Endothelial cell of umbilical vein (primary cell): ENCODE results near the gene USF1. TPM values are rescaled to one million over a fixed set of nuclear protein-coding genes. Genes with fewer than 3 reads are reported as not detected.

Experiments
- BruUV-seq: library from RNA; stranded (reverse); fragments of 400-500 nt; replicated peaks from 2 replicates; lab custom pipeline; 2021; lab: Mats Ljungman, UMichigan
- CTCF ChIA-PET: fragments of 300-600, 350-600 bp; sonication (Branson Sonifier 250); formaldehyde crosslinking; loops from one replicate; lab custom pipeline; 2021; ENCODE audit warnings: antibody characterized with exemption, inconsistent platforms; lab: Charles Lee
- POLR2A ChIA-PET: fragments of 300-600, 350-600 bp; sonication (Branson Sonifier 250); formaldehyde crosslinking; loops from one replicate; lab custom pipeline; 2021; ENCODE audit warnings: antibody characterized with exemption, inconsistent platforms; lab: Charles Lee
- DNase-seq: peaks from one replicate; pipeline ENCODE4 v3.0.0-alpha.2; 2011; ENCODE audit warnings: low read depth, low spot score
- FAIRE-seq: peaks from 2 replicates; lab custom pipeline; 2011; peaks lifted over from hg19 to GRCh38; lab: Jason Lieb, UNC
- H2AFZ ChIP-seq: 2 replicates; pipeline ENCODE4 v1.6.0; 2012; ENCODE audit warnings: low read depth, low read length, control low read depth, inconsistent platforms
- H3K27ac ChIP-seq: 2 replicates; pipeline ENCODE4 v1.5.1; 2011; ENCODE audit warnings: low read depth, mild to moderate bottlenecking, control low read depth, low read length, moderate library complexity; ENCODE audit not compliant: insufficient read depth
- H3K27me3 ChIP-seq, 2 experiments: 2 replicates each; pipeline versions ENCODE4 v1.6.0 to v1.6.1; 2011; ENCODE audit warnings: low read length in 2 of 2, mixed read lengths in 1 of 2; ENCODE audit not compliant: control insufficient read depth in 2 of 2, insufficient read depth in 2 of 2
- H3K36me3 ChIP-seq, 2 experiments: 2 replicates in 1 of 2; 3 replicates in 1 of 2; pipeline ENCODE4 v1.5.1; 2011; ENCODE audit warnings: low read length in 2 of 2, mild to moderate bottlenecking in 1 of 2, moderate library complexity in 1 of 2; ENCODE audit not compliant: control insufficient read depth in 2 of 2, insufficient read depth in 2 of 2; ENCODE audit errors: extremely low read depth in 1 of 2
- H3K4me1 ChIP-seq: 3 replicates; pipeline ENCODE4 v1.5.1; 2011; ENCODE audit warnings: mild to moderate bottlenecking, low read length; ENCODE audit not compliant: control insufficient read depth, insufficient read depth; ENCODE audit errors: extremely low read depth
- H3K4me2 ChIP-seq: 2 replicates; pipeline ENCODE4 v1.6.1; 2011; ENCODE audit warnings: low read length, control low read depth, mixed read lengths; ENCODE audit not compliant: insufficient read depth
- H3K4me3 ChIP-seq, 3 experiments: fragments of 200-600 bp in 1 of 3; sonication (generic), shearing (Covaris generic) in 1 of 3; replicated peaks in 1 of 3; 2 replicates each; pipeline ENCODE4 v1.5.1; 2011 to 2016; ENCODE audit warnings: control low read depth in 3 of 3, low read length in 3 of 3, mild to moderate bottlenecking in 2 of 3, inconsistent platforms in 1 of 3, low read depth in 1 of 3, moderate library complexity in 1 of 3; ENCODE audit not compliant: insufficient read depth in 1 of 3
- H3K79me2 ChIP-seq: 2 replicates; pipeline ENCODE4 v1.6.0; 2012; ENCODE audit warnings: low read length, inconsistent platforms; ENCODE audit not compliant: control insufficient read depth, insufficient read depth
- H3K9ac ChIP-seq: replicated peaks from 2 replicates; pipeline ENCODE3; 2011; ENCODE audit warnings: low read length, control low read depth; ENCODE audit not compliant: insufficient read depth; ENCODE audit errors: extremely low read depth
- H3K9me1 ChIP-seq: replicated peaks from 3 replicates; pipeline ENCODE4 v1.6.0; 2011; ENCODE audit warnings: mild to moderate bottlenecking, low read length; ENCODE audit not compliant: control insufficient read depth, insufficient read depth; ENCODE audit errors: extremely low read depth
- H3K9me3 ChIP-seq: replicated peaks from 2 replicates; pipeline ENCODE4 v1.5.1; 2012; ENCODE audit warnings: low read length, inconsistent platforms; ENCODE audit not compliant: control insufficient read depth, insufficient read depth
- H4K20me1 ChIP-seq: replicated peaks from 2 replicates; pipeline ENCODE3; 2011; ENCODE audit warnings: mild to moderate bottlenecking, low read length; ENCODE audit not compliant: control insufficient read depth, insufficient read depth; ENCODE audit errors: extremely low read depth
- EZH2 ChIP-seq: IDR thresholded peaks from 2 replicates; pipeline ENCODE4 v1.6.1; 2012; ENCODE audit warnings: borderline replicate concordance, low read depth, mild to moderate bottlenecking, moderate library complexity, low read length, inconsistent platforms; ENCODE audit not compliant: severe bottlenecking
- FOS ChIP-seq: IDR thresholded peaks from 2 replicates; pipeline ENCODE4 v1.6.1; 2011; ENCODE audit warnings: mild to moderate bottlenecking, low read length, moderate library complexity, borderline replicate concordance; ENCODE audit not compliant: insufficient read depth
- GATA2 ChIP-seq: IDR thresholded peaks from 2 replicates; pipeline ENCODE4 v1.7.0; 2011; ENCODE audit warnings: low read depth, mild to moderate bottlenecking, moderate library complexity, mixed read lengths, low read length; ENCODE audit not compliant: insufficient read length, insufficient read depth
- JUN ChIP-seq: IDR thresholded peaks from 2 replicates; pipeline ENCODE4 v1.6.1; 2011; ENCODE audit warnings: borderline replicate concordance, low read depth; ENCODE audit not compliant: insufficient read length, insufficient read depth
- MYC ChIP-seq: IDR thresholded peaks from one replicate; pipeline ENCODE4 v1.6.1; 2011; ENCODE audit warnings: mild to moderate bottlenecking, low read depth, low read length
- POLR2A ChIP-seq: IDR thresholded peaks from 2 replicates; pipeline ENCODE4 v1.6.1; 2012; ENCODE audit warnings: low read depth, mild to moderate bottlenecking, control low read depth, low read length
- POLR2AphosphoS5 ChIP-seq: IDR thresholded peaks from 2 replicates; pipeline ENCODE4 v1.6.1; 2012; ENCODE audit warnings: low read depth, mild to moderate bottlenecking, control low read depth, low read length, moderate library complexity; ENCODE audit not compliant: insufficient read depth
- dilution Hi-C: fragments of 300-500 bp; cut with MboI; formaldehyde crosslinking; loops from one replicate; pipeline ENCODE4 v1.15.0; 2019; ENCODE audit warnings: low sequenced_read_pairs; ENCODE audit not compliant: extremely low pct_ligation_motif_present
- intact Hi-C: fragments of 100-400 bp; cut with micrococcal nuclease; formaldehyde crosslinking; loops from one replicate; pipeline ENCODE4 v1.10.0; 2022
- polyA plus RNA-seq, 4 experiments: library from polyadenylated mRNA; depleted of rRNA in 3 of 4; stranded (reverse) in 3 of 4; unstranded in 1 of 4; fragments of >200 nt; gene quantifications; 2 replicates each; pipeline versions ENCODE4 v1.2.1 to v1.2.3, GENCODE V29; 2011 to 2012; ENCODE audit warnings: missing spikeins in 1 of 4
- total RNA-seq: library from RNA; stranded (reverse); gene quantifications from 2 replicates; pipeline ENCODE4 v1.2.3, GENCODE V29; 2021
- TF ChIP-seq, protein P1 (sequence below), 2 donors: IDR thresholded peaks; 1 replicate in 1 of 2; 2 replicates in 1 of 2; pipeline ENCODE4 v1.5.1; 2011; ENCODE audit warnings: low read length in 2 of 2, mild to moderate bottlenecking in 2 of 2, moderate library complexity in 2 of 2, control low read depth in 1 of 2, inconsistent platforms in 1 of 2, low read depth in 1 of 2; ENCODE audit not compliant: insufficient read depth in 1 of 2; ENCODE audit errors: extremely low read depth in 1 of 2
- TF ChIP-seq, protein P2 (sequence below): IDR thresholded peaks from 2 replicates; pipeline ENCODE4 v1.6.1; 2011; ENCODE audit not compliant: insufficient read depth, insufficient read length

The USF1 gene
- total and polyA plus RNA-seq, 2 donors (not counting 3 experiments of a cell fraction or from before 2014, with no cell fraction given), result 53.4 to 56.7 TPM

DNA sequence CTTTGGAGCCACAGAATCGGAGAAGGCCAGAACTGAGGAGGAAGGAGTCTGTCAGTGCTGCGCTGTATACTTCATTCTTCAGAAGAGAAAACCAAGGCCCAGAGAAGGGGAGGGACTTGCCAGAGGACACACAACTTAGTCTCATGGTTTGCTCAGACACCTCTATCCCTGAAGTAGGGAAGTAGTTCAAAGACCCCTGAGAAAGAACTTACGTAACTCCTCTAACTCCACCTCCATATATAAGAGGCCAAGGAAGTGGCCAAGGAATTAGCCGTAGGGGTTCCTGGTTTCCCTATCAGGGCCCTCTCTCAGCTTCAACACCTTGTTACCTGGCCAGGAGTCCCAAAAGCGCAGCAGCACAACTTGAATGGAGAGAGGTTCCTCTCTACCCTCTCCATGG lies 44.2 kb upstream of the USF1 start:
- H3K4me3 ChIP-seq, result no peak overlapping the region
- H2AFZ ChIP-seq, result no peak overlapping the region
- H3K27me3 ChIP-seq, result no peaks in the 10 kb centered on the region
- dilution Hi-C loops (no loop called here), intact Hi-C loops (no loop called here)
- ChIA-PET POLR2A (no interaction called here), CTCF (interaction anchor here (2.1 kb wide), 1 partner anchor 92 kb away, joined by 6 read pairs; no protein-coding TSS in a partner anchor)
- FAIRE-seq (no peak), DNase-seq (no peak)
- no peaks in the 10 kb centered on the region for H3K9me1 ChIP-seq
- H3K4me2 ChIP-seq, result no peak overlapping the region
- no peaks in the 10 kb centered on the region for H3K4me1 ChIP-seq
- H4K20me1 ChIP-seq, result no peaks in the 10 kb centered on the region
- H3K36me3 ChIP-seq, result no peaks in the 10 kb centered on the region
- TF ChIP-seq, protein P1, sequence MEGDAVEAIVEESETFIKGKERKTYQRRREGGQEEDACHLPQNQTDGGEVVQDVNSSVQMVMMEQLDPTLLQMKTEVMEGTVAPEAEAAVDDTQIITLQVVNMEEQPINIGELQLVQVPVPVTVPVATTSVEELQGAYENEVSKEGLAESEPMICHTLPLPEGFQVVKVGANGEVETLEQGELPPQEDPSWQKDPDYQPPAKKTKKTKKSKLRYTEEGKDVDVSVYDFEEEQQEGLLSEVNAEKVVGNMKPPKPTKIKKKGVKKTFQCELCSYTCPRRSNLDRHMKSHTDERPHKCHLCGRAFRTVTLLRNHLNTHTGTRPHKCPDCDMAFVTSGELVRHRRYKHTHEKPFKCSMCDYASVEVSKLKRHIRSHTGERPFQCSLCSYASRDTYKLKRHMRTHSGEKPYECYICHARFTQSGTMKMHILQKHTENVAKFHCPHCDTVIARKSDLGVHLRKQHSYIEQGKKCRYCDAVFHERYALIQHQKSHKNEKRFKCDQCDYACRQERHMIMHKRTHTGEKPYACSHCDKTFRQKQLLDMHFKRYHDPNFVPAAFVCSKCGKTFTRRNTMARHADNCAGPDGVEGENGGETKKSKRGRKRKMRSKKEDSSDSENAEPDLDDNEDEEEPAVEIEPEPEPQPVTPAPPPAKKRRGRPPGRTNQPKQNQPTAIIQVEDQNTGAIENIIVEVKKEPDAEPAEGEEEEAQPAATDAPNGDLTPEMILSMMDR (IDR thresholded peaks at IDR 0.05; ENCODE audit: extremely low read depth in 1 of 2, insufficient read depth in 1 of 2, low read depth in 1 of 2, low read length in 2 of 2), result no peak
- TF ChIP-seq EZH2 (no peak), FOS (no peak), GATA2 (no peak), POLR2A (no peak), MYC (no peak), JUN (no peak), POLR2AphosphoS5 (no peak)
- TF ChIP-seq, protein P2, sequence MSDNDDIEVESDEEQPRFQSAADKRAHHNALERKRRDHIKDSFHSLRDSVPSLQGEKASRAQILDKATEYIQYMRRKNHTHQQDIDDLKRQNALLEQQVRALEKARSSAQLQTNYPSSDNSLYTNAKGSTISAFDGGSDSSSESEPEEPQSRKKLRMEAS, result no peak
- H3K79me2 ChIP-seq, result no peaks in the 10 kb centered on the region
- H3K9me3 ChIP-seq, result no peaks in the 10 kb centered on the region
- no TSS peak for BruUV-seq
- H3K27ac ChIP-seq, result no peak overlapping the region
- H3K9ac ChIP-seq, result no peak overlapping the region
